Progenitor cell of endocrine pancreas (in vitro differentiated cells): ENCODE results near the gene NCAM2. TPM values are rescaled to one million over a fixed set of nuclear protein-coding genes. Genes with fewer than 3 reads are reported as not detected.
"Not testable (repeated sequence)": the region's sequence is repeated elsewhere in the genome, so short reads cannot be mapped to it uniquely, and the experiment has no call there.

Experiments used
- DNase-seq: peaks from one replicate; pipeline ENCODE4 v3.0.0; 2021; ENCODE audit warnings: low spot score; ENCODE audit not compliant: unreplicated experiment
- H3K27ac Mint-ChIP-seq: 2 replicates; pipeline ENCODE4 v1.8.0; 2021; ENCODE audit warnings: mild to moderate bottlenecking, moderate library complexity, mixed read lengths
- H3K27me3 Mint-ChIP-seq: 2 replicates; pipeline ENCODE4 v1.8.0; 2021; ENCODE audit warnings: mixed read lengths
- H3K36me3 Mint-ChIP-seq: 2 replicates; pipeline ENCODE4 v1.8.0; 2022; ENCODE audit warnings: mixed read lengths; ENCODE audit not compliant: insufficient read depth
- H3K4me1 Mint-ChIP-seq: 2 replicates; pipeline ENCODE4 v1.8.0; 2021; ENCODE audit warnings: low read depth, mixed read lengths
- H3K4me3 Mint-ChIP-seq: 2 replicates; pipeline ENCODE4 v1.8.0; 2021; ENCODE audit warnings: low read depth, mild to moderate bottlenecking, moderate library complexity, mixed read lengths
- H3K9me3 Mint-ChIP-seq: 2 replicates; pipeline ENCODE4 v1.8.0; 2021; ENCODE audit warnings: low read depth, mixed read lengths
- total RNA-seq: library from RNA; stranded (reverse); gene quantifications from 2 replicates; pipeline ENCODE4 v1.2.1, GENCODE V29; 2021
- TF ChIP-seq, protein P1 (sequence below): fragments of 200-600 bp; sonication (generic); IDR thresholded peaks from one replicate; pipeline ENCODE4 v1.5.0; 2021; ENCODE audit warnings: antibody characterized with exemption, mild to moderate bottlenecking; ENCODE audit not compliant: unreplicated experiment

Gene NCAM2
- total RNA-seq, 1 donor from 2014 or later = 0.60 TPM

DNA sequence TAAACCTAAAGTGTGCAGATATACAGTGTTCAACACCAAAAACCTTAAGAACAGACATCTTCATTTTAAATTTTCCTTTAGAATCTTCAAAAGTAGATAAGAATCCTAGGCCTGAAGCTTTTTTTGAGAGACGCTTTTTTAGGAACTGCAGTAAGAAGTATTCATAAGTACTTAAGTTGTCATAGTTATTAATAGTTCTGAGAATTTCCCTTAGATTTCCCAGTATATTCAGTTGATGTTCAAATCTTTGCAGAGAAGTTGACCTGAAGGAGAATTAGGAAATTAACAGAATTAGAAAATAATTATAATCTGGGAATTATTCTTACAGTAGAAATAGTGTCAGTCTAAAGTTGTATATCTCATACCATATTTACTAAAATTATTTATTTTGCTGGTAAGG, 150.3 kb downstream of the NCAM2 start:
- Mint-ChIP-seq H3K27me3 (no peaks in the 10 kb centered on the region), H3K9me3 (no peaks in the 10 kb centered on the region), H3K36me3 (no peaks in the 10 kb centered on the region), H3K27ac (no peak overlapping the region), H3K4me1 (no peaks in the 10 kb centered on the region), H3K4me3 (no peak overlapping the region)
- no peak for DNase-seq
- TF ChIP-seq, protein P1, sequence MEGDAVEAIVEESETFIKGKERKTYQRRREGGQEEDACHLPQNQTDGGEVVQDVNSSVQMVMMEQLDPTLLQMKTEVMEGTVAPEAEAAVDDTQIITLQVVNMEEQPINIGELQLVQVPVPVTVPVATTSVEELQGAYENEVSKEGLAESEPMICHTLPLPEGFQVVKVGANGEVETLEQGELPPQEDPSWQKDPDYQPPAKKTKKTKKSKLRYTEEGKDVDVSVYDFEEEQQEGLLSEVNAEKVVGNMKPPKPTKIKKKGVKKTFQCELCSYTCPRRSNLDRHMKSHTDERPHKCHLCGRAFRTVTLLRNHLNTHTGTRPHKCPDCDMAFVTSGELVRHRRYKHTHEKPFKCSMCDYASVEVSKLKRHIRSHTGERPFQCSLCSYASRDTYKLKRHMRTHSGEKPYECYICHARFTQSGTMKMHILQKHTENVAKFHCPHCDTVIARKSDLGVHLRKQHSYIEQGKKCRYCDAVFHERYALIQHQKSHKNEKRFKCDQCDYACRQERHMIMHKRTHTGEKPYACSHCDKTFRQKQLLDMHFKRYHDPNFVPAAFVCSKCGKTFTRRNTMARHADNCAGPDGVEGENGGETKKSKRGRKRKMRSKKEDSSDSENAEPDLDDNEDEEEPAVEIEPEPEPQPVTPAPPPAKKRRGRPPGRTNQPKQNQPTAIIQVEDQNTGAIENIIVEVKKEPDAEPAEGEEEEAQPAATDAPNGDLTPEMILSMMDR = no peak

DNA sequence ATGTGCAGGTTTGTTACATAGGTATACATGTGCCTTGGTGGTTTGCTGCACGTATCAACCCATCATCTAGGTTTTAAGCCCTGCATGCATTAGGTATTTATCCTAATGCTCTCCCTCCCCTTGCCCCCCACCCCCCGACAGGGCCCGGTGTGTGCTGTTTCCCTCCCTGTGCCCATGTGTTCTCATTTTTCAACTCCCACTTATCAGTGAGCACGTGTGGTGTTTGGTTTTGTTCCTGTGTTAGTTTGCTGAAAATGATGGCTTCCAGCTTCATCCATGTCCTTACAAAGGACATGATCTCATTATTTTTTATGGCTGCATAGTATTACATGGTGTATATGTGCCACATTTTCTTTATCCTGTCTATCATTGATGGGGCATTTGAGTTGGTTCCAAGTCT, 151.2 kb downstream of the NCAM2 start:
- not testable (repeated sequence) for H3K27me3 Mint-ChIP-seq, DNase-seq

DNA sequence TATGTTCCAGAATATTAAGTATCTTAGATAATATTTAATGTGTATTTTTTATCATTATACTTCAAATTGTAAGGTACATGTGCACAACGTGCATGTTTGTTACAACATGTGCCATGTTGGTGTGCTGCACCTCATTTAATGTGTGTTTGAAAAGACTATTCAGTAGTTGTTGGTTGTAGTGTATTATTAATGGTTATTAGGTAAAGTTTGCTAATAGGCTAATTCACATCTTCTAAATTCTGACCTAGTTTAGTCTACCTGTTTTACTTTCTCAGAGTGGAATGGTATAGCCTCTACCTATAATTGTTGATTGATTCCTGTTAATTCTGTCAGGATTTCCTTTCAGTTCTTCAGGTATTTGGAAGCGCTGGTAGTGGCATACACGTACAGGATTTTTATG, 153.0 kb downstream of the NCAM2 start:
- H3K4me3 Mint-ChIP-seq = no peak overlapping the region
- no peaks in the 10 kb centered on the region for H3K27me3 Mint-ChIP-seq
- H3K36me3 Mint-ChIP-seq = no peaks in the 10 kb centered on the region
- DNase-seq = no peak
- H3K9me3 Mint-ChIP-seq = no peaks in the 10 kb centered on the region
- no peak overlapping the region for H3K27ac Mint-ChIP-seq
- TF ChIP-seq, protein P1 = no peak
- no peaks in the 10 kb centered on the region for H3K4me1 Mint-ChIP-seq

More for the DNA sequence above, 151.2 kb downstream of the NCAM2 start:
- H3K36me3 Mint-ChIP-seq, H3K27ac Mint-ChIP-seq, H3K4me1 Mint-ChIP-seq, H3K9me3 Mint-ChIP-seq, H3K4me3 Mint-ChIP-seq: not testable (repeated sequence)

DNA sequence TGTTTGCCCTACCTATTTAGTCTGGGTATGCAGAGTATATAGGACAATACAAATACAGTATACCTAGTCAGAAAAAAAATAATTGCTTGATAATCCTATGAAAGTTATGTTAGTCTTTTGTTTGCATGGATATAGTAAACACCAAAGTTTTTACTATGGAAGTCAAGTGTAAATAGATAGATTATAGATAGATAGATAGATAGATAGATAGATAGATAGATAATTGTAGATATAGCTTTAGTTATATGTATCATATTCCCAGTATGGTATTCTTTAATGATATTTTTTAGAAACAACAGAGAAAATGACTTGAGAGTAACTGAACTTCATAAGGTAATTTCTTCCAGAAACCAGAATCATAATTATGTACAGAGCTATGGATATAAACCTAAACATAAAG, 158.2 kb downstream of the NCAM2 start:
- TF ChIP-seq, protein P1 = no peak
- no peaks in the 10 kb centered on the region for H3K36me3 Mint-ChIP-seq
- no peaks in the 10 kb centered on the region for H3K9me3 Mint-ChIP-seq
- no peak for DNase-seq
- no peaks in the 10 kb centered on the region for H3K4me1 Mint-ChIP-seq
- H3K4me3 Mint-ChIP-seq = no peak overlapping the region
- no peak overlapping the region for H3K27ac Mint-ChIP-seq
- H3K27me3 Mint-ChIP-seq = no peaks in the 10 kb centered on the region

DNA sequence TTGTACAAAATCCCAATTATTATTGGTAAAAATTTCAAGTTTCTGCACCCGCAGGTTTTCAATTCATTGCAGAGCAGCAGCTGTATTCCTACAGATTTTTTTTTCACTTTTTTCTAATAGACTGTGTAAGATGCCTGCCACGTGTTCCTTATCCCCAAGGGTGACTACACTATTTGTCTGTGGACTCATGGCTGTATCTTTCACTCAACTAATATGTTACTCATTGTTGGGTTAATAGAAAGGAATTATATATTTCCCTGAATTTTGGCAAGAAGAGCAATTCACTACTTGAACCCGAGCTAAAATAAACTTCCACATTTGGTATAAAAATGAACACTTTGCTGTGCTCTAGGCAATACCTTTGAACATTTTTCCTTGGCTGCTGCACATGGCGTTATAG, 158.7 kb downstream of the NCAM2 start:
- TF ChIP-seq, protein P1 = no peak
- Mint-ChIP-seq H3K27me3 (no peaks in the 10 kb centered on the region), H3K4me1 (no peaks in the 10 kb centered on the region), H3K27ac (no peak overlapping the region), H3K4me3 (no peak overlapping the region), H3K9me3 (no peaks in the 10 kb centered on the region), H3K36me3 (no peaks in the 10 kb centered on the region)
- DNase-seq = no peak

DNA sequence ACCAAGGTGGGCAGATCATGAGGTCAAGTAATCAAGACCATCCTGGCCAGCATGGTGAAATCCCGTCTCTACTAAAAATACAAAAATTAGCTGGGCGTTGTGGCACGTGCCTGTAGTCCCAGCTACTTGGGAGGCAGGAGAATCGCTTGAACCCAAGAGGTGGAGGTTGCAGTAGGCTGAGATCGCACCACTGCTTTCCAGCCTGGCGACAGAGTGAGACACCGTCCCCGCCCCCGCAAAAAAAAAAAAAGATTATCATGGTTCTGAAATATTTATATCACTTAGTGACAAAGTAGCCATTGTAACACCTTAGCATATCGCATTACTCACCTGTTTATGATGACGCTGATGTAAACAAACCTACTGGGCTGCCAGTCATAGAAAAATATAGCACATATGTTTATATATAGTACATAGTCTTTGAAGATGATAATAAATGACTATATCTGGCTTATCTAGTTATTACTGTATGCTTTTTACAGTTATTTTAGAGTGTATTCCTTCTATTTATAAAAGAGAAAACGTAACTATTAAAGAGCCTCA, 160.2 kb downstream of the NCAM2 start:
- H3K4me3 Mint-ChIP-seq = no peak overlapping the region
- H3K27me3 Mint-ChIP-seq = no peaks in the 10 kb centered on the region
- no peak for DNase-seq
- TF ChIP-seq, protein P1 = no peak
- no peaks in the 10 kb centered on the region for H3K9me3 Mint-ChIP-seq
- H3K36me3 Mint-ChIP-seq = no peaks in the 10 kb centered on the region
- H3K4me1 Mint-ChIP-seq = no peaks in the 10 kb centered on the region
- H3K27ac Mint-ChIP-seq = no peak overlapping the region
